GM12878 (cell line): ENCODE data around the gene SPTLC3. TPM values are rescaled to one million over a fixed set of nuclear protein-coding genes. Genes with fewer than 3 reads are reported as not detected.

Experiments
- ATAC-seq: fragments of 200-7000 bp; cut with Tn5 transposase; 3 replicates; pipeline ENCODE4 v1.9.1; 2020; ENCODE audit warnings: mild to moderate bottlenecking, moderate library complexity
- BruUV-seq: library from RNA; stranded (reverse); fragments of 400-500 nt; replicated peaks from 2 replicates; lab custom pipeline; 2021; lab: Mats Ljungman, UMichigan
- CTCF ChIA-PET: fragments of 300-600 bp; sonication (Branson Sonifier 250); formaldehyde crosslinking; extraction: SDS; loops from one replicate; lab custom pipeline; 2021; ENCODE audit warnings: inconsistent platforms; lab: Yijun Ruan, JAX
- POLR2A ChIA-PET: fragments of 350-600 bp; formaldehyde crosslinking; extraction: SDS; loops from one replicate; lab custom pipeline; 2021; ENCODE audit warnings: inconsistent platforms; lab: Charles Lee
- RAD21 ChIA-PET: fragments of 300-600 bp; sonication (Branson Sonifier 250); formaldehyde crosslinking; loops from one replicate; lab custom pipeline; 2023; ENCODE audit warnings: antibody characterized with exemption; ENCODE audit not compliant: unreplicated experiment; lab: Charles Lee
- SMC1A ChIA-PET: fragments of 300-600 bp; sonication (Branson Sonifier 250); formaldehyde crosslinking; loops from one replicate; lab custom pipeline; 2023; ENCODE audit not compliant: unreplicated experiment, uncharacterized antibody; lab: Charles Lee
- DNase-seq: peaks from one replicate; pipeline ENCODE4 v3.0.0-alpha.2; 2011; ENCODE audit warnings: low read depth, low spot score
- FAIRE-seq: peaks from 3 replicates; lab custom pipeline; 2011; peaks lifted over from hg19 to GRCh38; lab: Jason Lieb, UNC
- H2AFZ ChIP-seq: 2 replicates; pipeline ENCODE4 v1.6.0; 2011; ENCODE audit warnings: low read depth, low read length, control low read depth; ENCODE audit not compliant: control insufficient read depth
- H3K27ac ChIP-seq: 2 replicates; pipeline ENCODE4 v1.5.1; 2011; ENCODE audit warnings: control low read depth; ENCODE audit not compliant: control insufficient read depth, insufficient read depth
- H3K27me3 ChIP-seq, 2 experiments: replicated peaks in 1 of 2; 2 replicates each; pipeline versions ENCODE4 v1.6.0 to v1.6.1; 2011; ENCODE audit warnings: low read length in 1 of 2; ENCODE audit not compliant: control insufficient read depth in 2 of 2, insufficient read depth in 2 of 2
- H3K36me3 ChIP-seq, 2 experiments: 2 replicates each; pipeline ENCODE4 v1.5.1; 2011; ENCODE audit warnings: low read length in 1 of 2; ENCODE audit not compliant: control insufficient read depth in 2 of 2, insufficient read depth in 2 of 2
- H3K4me1 ChIP-seq: 2 replicates; pipeline ENCODE4 v1.6.1; 2011; ENCODE audit warnings: mild to moderate bottlenecking, low read length, moderate library complexity, mixed read lengths; ENCODE audit not compliant: control insufficient read depth, insufficient read depth
- H3K4me2 ChIP-seq: 2 replicates; pipeline ENCODE4 v1.6.0; 2011; ENCODE audit warnings: control low read depth; ENCODE audit not compliant: control insufficient read depth, insufficient read depth
- H3K4me3 ChIP-seq: fragments of 200-600 bp; sonication (generic); 2 replicates; pipeline ENCODE4 v1.5.1; 2016
- H3K79me2 ChIP-seq: 2 replicates; pipeline ENCODE4 v1.6.0; 2011; ENCODE audit warnings: low read length; ENCODE audit not compliant: control insufficient read depth, insufficient read depth
- H3K9ac ChIP-seq: 2 replicates; pipeline ENCODE4 v1.8.0; 2011; ENCODE audit warnings: low read length, control low read depth, mixed read lengths; ENCODE audit not compliant: control insufficient read depth, insufficient read depth
- H3K9me3 ChIP-seq: replicated peaks from 3 replicates; pipeline ENCODE4 v1.5.1; 2011; ENCODE audit warnings: mild to moderate bottlenecking, low read length; ENCODE audit not compliant: control insufficient read depth, insufficient read depth
- H4K20me1 ChIP-seq: 2 replicates; pipeline ENCODE4 v1.6.0; 2011; ENCODE audit not compliant: control insufficient read depth, insufficient read depth
- BCL11A ChIP-seq: IDR thresholded peaks from 2 replicates; pipeline ENCODE4 v1.6.1; 2011; ENCODE audit warnings: low read depth, low read length
- CBFB ChIP-seq: IDR thresholded peaks from 2 replicates; pipeline ENCODE4 v1.6.1; 2016; ENCODE audit warnings: antibody characterized with exemption, low read depth
- CHD2 ChIP-seq: IDR thresholded peaks from 2 replicates; pipeline ENCODE4 v1.6.1; 2011; ENCODE audit warnings: low read depth, low read length, improper control_type of control experiment, borderline replicate concordance
- CTCF ChIP-seq, 3 experiments: IDR thresholded peaks in 2 of 3; conservative IDR thresholded peaks in 1 of 3; 2 replicates each; pipeline ENCODE4 v1.5.1; 2011; ENCODE audit warnings: low read depth in 3 of 3, low read length in 3 of 3, mild to moderate bottlenecking in 3 of 3, control low read depth in 2 of 3, moderate library complexity in 2 of 3, inconsistent platforms in 1 of 3, mixed read lengths in 1 of 3; ENCODE audit not compliant: control insufficient read depth in 2 of 3, insufficient read depth in 1 of 3; ENCODE audit errors: extremely low read depth in 1 of 3
- E2F4 ChIP-seq: IDR thresholded peaks from 2 replicates; pipeline ENCODE4 v1.6.1; 2012; ENCODE audit warnings: low read depth, low read length, improper control_type of control experiment
- EGR1 ChIP-seq, 2 experiments: IDR thresholded peaks; 1 replicate in 1 of 2; 2 replicates in 1 of 2; pipeline ENCODE4 v1.6.1; 2011 to 2012; ENCODE audit warnings: low read depth in 2 of 2, low read length in 2 of 2, borderline replicate concordance in 1 of 2, mild to moderate bottlenecking in 1 of 2, moderate library complexity in 1 of 2
- EZH2 ChIP-seq: IDR thresholded peaks from 2 replicates; pipeline ENCODE4 v1.6.1; 2012; ENCODE audit warnings: low read depth, mild to moderate bottlenecking, control low read depth, inconsistent platforms, low read length, borderline replicate concordance; ENCODE audit not compliant: control insufficient read depth
- JUNB ChIP-seq: IDR thresholded peaks from 2 replicates; pipeline ENCODE4 v1.6.1; 2016; ENCODE audit warnings: antibody characterized with exemption, mild to moderate bottlenecking
- KLF5 ChIP-seq: fragments of 450-650 bp; IDR thresholded peaks from 2 replicates; pipeline ENCODE4 v1.6.1; 2014; ENCODE audit warnings: mild to moderate bottlenecking; ENCODE audit not compliant: partially characterized antibody
- LARP7 ChIP-seq: fragments of 450-650 bp; IDR thresholded peaks from 2 replicates; pipeline ENCODE4 v1.6.1; 2017; ENCODE audit warnings: mild to moderate bottlenecking
- MTA3 ChIP-seq: IDR thresholded peaks from 2 replicates; pipeline ENCODE4 v1.6.1; 2012; ENCODE audit warnings: low read length, inconsistent platforms, borderline replicate concordance
- MYC ChIP-seq: IDR thresholded peaks from 2 replicates; pipeline ENCODE4 v1.6.1; 2011; ENCODE audit warnings: mild to moderate bottlenecking, low read length, moderate library complexity, inconsistent platforms; ENCODE audit not compliant: insufficient read depth, insufficient replicate concordance, insufficient read length, severe bottlenecking
- RAD21 ChIP-seq: IDR thresholded peaks from 2 replicates; pipeline ENCODE4 v1.6.1; 2011; ENCODE audit warnings: mild to moderate bottlenecking, low read depth, low read length, moderate library complexity; ENCODE audit not compliant: insufficient read depth
- SMC3 ChIP-seq: IDR thresholded peaks from 2 replicates; pipeline ENCODE4 v1.6.1; 2011; ENCODE audit warnings: low read length, improper control_type of control experiment, borderline replicate concordance
- ZNF592 ChIP-seq: fragments of 450-650 bp; IDR thresholded peaks from 2 replicates; pipeline ENCODE4 v1.6.1; 2017; ENCODE audit warnings: mild to moderate bottlenecking, moderate library complexity
- WGBS: methylation state at CpG from one replicate; pipeline ENCODE4 v1.1.6; 2016; ENCODE audit warnings: low lambda C conversion rate; ENCODE audit not compliant: insufficient replicate concordance, insufficient coverage; ENCODE audit errors: missing lambda C conversion rate; 5-methylcytosine and 5-hydroxymethylcytosine counted together
- in situ Hi-C: fragments of 300-500 bp; cut with MboI; formaldehyde crosslinking; loops from 9 replicates; pipeline ENCODE4 v1.14.3; 2018; ENCODE audit warnings: mixed read lengths
- intact Hi-C: fragments of 100-400 bp; cut with micrococcal nuclease; formaldehyde crosslinking; loops from one replicate; pipeline ENCODE4 v1.14.2; 2022; ENCODE audit not compliant: unreplicated experiment
- polyA plus RNA-seq, 11 experiments: library from polyadenylated mRNA; depleted of rRNA in 4 of 11; unstranded in 6 of 11; stranded (reverse) in 5 of 11; fragments of >200 nt; fragmentation: Nextera tagmentation in 4 of 11; fragmentation: Illumina TruSeq in 1 of 11; extraction: Ambion mirVana in 4 of 11; extraction: Trizol in 1 of 11; gene quantifications; 1 replicate in 1 of 11; 2 replicates in 10 of 11; pipeline versions ENCODE4 v1.2.1 to v1.2.3, GENCODE V29; 2011 to 2016; ENCODE audit warnings: inconsistent platforms in 2 of 11, missing spikeins in 2 of 11, low read depth in 1 of 11
- total RNA-seq, 4 experiments: library from RNA; depleted of rRNA in 3 of 4; stranded (reverse); fragments of >200 nt in 3 of 4; fragmentation: Illumina TruSeq in 1 of 4; extraction: Trizol in 1 of 4; gene quantifications; 2 replicates each; pipeline versions ENCODE4 v1.2.1 to v1.2.3, GENCODE V29; 2013 to 2021

SPTLC3 gene
- total and polyA plus RNA-seq, 10 of the 15 experiments (the other 5 are each of a cell fraction or from before 2014, with no cell fraction given), result 0.04 to 0.29 (median 0.06) TPM; not detected in 7

- TF ChIP-seq MYC (no peak), EZH2 (no peak), CBFB (no peak), E2F4 (no peak), JUNB (no peak), KLF5 (no peak), BCL11A (no peak), EGR1 (IDR thresholded peaks at IDR 0.05; ENCODE audit: borderline replicate concordance in 1 of 2, low read depth in 2 of 2, low read length in 2 of 2) (no peak)
These were observed 96.3 kb downstream of the SPTLC3 start (continued) for GRCh38 chr20:13105039-13105438.

GRCh38 chr20:13105864-13106457, 97.2 kb downstream of the SPTLC3 start:
- no peak overlapping the region for H3K27ac ChIP-seq
- intact Hi-C loops, result loop anchor here (1.0 to 10.0 kb wide), 3 partner anchors 136 to 271 kb away; no protein-coding TSS in a partner anchor
- ChIA-PET POLR2A (no interaction called here), CTCF (interaction anchor here (1.0 to 6.0 kb wide), 2 partner anchors 134 to 182 kb away, joined by 4 to 50 read pairs; no protein-coding TSS in a partner anchor), SMC1A (interaction anchor here (2.1 kb wide), 1 partner anchor 183 kb away, joined by 11 read pairs; no protein-coding TSS in a partner anchor), RAD21 (no interaction called here)
- H3K9ac ChIP-seq, result no peak overlapping the region
- H4K20me1 ChIP-seq, result no peaks in the 10 kb centered on the region
- H3K9me3 ChIP-seq, result no peaks in the 10 kb centered on the region
- no peak overlapping the region for H3K4me3 ChIP-seq
- H3K36me3 ChIP-seq, result no peaks in the 10 kb centered on the region
- H2AFZ ChIP-seq, result no peak overlapping the region
- no peaks in the 10 kb centered on the region for H3K79me2 ChIP-seq
- WGBS, result 21% methylated on average over 14 of the region's 14 CpGs
- H3K27me3 ChIP-seq, result no peaks in the 10 kb centered on the region; a peak in 2 of 4 replicates
- FAIRE-seq (peak; percentile 85), DNase-seq (no peak), ATAC-seq (peak; percentile 65)
- no peak overlapping the region for H3K4me2 ChIP-seq
- H3K4me1 ChIP-seq, result no peaks in the 10 kb centered on the region
- in situ Hi-C loops, result loop anchor here (10.0 kb wide), 1 partner anchor 131 kb away; no protein-coding TSS in a partner anchor
- BruUV-seq, result no TSS peak
- peak; percentile 52 to 64 (median 52) for TF ChIP-seq CTCF (IDR thresholded peaks at IDR 0.05 in 2 of 3, conservative IDR thresholded peaks at IDR 0.05 in 1 of 3; ENCODE audit: control insufficient read depth in 2 of 3, extremely low read depth in 1 of 3, insufficient read depth in 1 of 3, low read depth in 3 of 3, low read length in 3 of 3)
- TF ChIP-seq CHD2, result no peak
- TF ChIP-seq RAD21, result peak; percentile 83
- 0 out of 2 replicates have a peak, but pooled peaks have one; percentile 66 for TF ChIP-seq ZNF592
- no peak for TF ChIP-seq LARP7
- TF ChIP-seq SMC3, result peak; percentile 85
- TF ChIP-seq MTA3, result no peak
